B cell (primary cell): ENCODE results near the gene STON2.

Experiments
- EZH2 ChIP-seq: IDR thresholded peaks from 2 replicates; pipeline ENCODE4 v1.6.1; 2012; ENCODE audit warnings: borderline replicate concordance, low read depth, mild to moderate bottlenecking, moderate library complexity, low read length; ENCODE audit not compliant: insufficient read depth, poor library complexity, severe bottlenecking
- TF ChIP-seq, protein P1 (sequence below): fragments of 200-600 bp; IDR thresholded peaks from one replicate; pipeline ENCODE4 v1.8.0; 2022; ENCODE audit warnings: antibody characterized with exemption, mild to moderate bottlenecking

DNA sequence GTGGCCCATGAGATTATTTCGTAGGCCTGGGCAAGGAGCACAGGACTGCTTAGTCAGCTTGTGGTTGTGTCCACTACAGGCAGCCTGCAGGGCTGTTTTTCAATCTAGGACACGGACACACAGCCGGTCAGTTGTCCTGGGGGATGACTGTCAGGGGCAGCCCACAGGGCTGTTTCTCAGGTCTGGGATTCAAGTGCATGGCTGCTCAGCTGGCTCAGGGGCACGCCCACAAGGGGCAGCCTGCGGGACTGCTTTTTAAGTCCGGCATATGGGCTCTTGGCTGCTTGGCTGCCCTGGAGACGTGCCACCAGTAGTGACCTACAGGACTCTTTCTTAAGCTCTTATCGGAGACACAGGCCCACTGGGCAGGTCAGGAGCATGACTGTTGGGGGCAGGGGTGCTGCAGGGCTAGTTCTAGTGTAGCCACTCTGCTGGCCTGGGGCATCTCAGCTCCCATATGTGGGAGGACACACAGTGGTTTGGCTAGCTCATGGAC is 152.8 kb downstream of the STON2 start:
- TF ChIP-seq, protein P1, sequence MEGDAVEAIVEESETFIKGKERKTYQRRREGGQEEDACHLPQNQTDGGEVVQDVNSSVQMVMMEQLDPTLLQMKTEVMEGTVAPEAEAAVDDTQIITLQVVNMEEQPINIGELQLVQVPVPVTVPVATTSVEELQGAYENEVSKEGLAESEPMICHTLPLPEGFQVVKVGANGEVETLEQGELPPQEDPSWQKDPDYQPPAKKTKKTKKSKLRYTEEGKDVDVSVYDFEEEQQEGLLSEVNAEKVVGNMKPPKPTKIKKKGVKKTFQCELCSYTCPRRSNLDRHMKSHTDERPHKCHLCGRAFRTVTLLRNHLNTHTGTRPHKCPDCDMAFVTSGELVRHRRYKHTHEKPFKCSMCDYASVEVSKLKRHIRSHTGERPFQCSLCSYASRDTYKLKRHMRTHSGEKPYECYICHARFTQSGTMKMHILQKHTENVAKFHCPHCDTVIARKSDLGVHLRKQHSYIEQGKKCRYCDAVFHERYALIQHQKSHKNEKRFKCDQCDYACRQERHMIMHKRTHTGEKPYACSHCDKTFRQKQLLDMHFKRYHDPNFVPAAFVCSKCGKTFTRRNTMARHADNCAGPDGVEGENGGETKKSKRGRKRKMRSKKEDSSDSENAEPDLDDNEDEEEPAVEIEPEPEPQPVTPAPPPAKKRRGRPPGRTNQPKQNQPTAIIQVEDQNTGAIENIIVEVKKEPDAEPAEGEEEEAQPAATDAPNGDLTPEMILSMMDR = no peak
- no peak for TF ChIP-seq EZH2
